Measurements from ENCODE around the gene ARHGAP28. TPM values are rescaled to one million over a fixed set of nuclear protein-coding genes. Genes with fewer than 3 reads are reported as not detected.

ARHGAP28 gene, protein sequence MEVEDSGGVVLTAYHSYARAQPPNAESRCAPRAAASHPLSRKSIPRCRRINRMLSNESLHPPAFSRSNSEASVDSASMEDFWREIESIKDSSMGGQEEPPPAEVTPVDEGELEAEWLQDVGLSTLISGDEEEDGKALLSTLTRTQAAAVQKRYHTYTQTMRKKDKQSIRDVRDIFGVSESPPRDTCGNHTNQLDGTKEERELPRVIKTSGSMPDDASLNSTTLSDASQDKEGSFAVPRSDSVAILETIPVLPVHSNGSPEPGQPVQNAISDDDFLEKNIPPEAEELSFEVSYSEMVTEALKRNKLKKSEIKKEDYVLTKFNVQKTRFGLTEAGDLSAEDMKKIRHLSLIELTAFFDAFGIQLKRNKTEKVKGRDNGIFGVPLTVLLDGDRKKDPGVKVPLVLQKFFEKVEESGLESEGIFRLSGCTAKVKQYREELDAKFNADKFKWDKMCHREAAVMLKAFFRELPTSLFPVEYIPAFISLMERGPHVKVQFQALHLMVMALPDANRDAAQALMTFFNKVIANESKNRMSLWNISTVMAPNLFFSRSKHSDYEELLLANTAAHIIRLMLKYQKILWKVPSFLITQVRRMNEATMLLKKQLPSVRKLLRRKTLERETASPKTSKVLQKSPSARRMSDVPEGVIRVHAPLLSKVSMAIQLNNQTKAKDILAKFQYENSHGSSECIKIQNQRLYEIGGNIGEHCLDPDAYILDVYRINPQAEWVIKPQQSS
- total RNA-seq (2022) (not detected in 2 replicates), Bru-seq, nascent RNA (percentile 9 among the genes with signal in this experiment), BruChase-seq, experiment 1, labeled RNA remaining after a 6-hour chase (percentile 4 among the genes with signal in this experiment), BruChase-seq, experiment 2, labeled RNA remaining after a 2-hour chase (percentile 6 among the genes with signal in this experiment)
- long read RNA-seq: 0 reads

DNA sequence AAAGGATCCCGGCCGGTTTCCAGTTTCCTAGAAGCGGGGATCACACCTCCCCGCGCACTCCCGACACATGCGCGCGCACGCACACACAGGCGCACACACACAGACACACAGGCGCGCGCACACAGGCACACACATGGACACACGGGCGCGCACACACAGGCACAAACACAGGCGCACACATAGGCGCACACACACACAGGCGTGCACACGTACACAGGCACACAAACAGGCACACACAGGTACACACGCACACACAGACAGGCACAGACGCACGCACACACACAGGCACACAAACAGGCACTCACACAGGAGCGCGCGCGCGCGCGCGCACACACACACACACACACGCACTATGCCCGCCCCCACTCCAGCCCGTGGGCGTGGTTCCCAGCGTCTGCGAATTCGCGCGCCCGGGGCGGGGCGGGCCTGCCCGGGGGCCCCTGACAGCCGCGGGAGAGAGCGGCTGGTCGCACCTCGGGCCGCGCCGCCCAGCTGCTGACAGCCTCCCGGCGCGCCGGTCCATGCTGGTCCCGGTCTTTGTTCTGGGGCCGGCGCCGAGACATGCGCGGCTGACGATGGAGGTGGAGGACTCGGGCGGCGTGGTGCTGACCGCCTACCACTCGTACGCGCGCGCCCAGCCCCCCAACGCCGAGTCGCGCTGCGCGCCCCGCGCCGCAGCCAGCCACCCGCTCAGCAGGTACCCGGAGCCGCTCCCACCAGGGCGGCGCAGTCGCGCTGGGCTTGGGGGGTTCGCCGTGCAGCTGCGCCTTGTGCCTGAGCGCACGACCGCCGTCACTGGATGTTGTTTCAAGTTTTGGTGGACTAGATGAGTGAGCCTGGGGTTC, at the start of gene ARHGAP28:
Gene ARHGAP28 (plus strand): TSS at position 470 of the 845 bp plus-strand sequence. CDS start 106 bp downstream, at position 576.
- H3K27ac Mint-ChIP-seq (ENCODE audit: unreplicated experiment): no peak within 1 kb of the TSS
- H3K4me1 Mint-ChIP-seq (ENCODE audit: low read depth, unreplicated experiment): peaks cover 7% of the 10 kb centered on the region
- intact Hi-C loops (cut with micrococcal nuclease; ENCODE audit: unreplicated experiment): loop anchor here (10.0 kb wide), 1 partner anchor 185 kb away; no protein-coding TSS in a partner anchor
- peaks cover 10% of the 10 kb centered on the region for H3K36me3 Mint-ChIP-seq (ENCODE audit: insufficient read depth, unreplicated experiment)
- H3K27me3 Mint-ChIP-seq (ENCODE audit: unreplicated experiment): peaks cover 63% of the 10 kb centered on the region
- peak; percentile 54 for DNase-seq
- BruUV-seq (replicated peaks): no TSS peak
- peak within 1 kb of the TSS; percentile 80 for H3K4me3 Mint-ChIP-seq (ENCODE audit: low read depth, unreplicated experiment)
- no peaks in the 10 kb centered on the region for H3K9me3 Mint-ChIP-seq (ENCODE audit: low read depth, unreplicated experiment)
- CTCF ChIA-PET: no interaction called here
- TF ChIP-seq, protein P1, sequence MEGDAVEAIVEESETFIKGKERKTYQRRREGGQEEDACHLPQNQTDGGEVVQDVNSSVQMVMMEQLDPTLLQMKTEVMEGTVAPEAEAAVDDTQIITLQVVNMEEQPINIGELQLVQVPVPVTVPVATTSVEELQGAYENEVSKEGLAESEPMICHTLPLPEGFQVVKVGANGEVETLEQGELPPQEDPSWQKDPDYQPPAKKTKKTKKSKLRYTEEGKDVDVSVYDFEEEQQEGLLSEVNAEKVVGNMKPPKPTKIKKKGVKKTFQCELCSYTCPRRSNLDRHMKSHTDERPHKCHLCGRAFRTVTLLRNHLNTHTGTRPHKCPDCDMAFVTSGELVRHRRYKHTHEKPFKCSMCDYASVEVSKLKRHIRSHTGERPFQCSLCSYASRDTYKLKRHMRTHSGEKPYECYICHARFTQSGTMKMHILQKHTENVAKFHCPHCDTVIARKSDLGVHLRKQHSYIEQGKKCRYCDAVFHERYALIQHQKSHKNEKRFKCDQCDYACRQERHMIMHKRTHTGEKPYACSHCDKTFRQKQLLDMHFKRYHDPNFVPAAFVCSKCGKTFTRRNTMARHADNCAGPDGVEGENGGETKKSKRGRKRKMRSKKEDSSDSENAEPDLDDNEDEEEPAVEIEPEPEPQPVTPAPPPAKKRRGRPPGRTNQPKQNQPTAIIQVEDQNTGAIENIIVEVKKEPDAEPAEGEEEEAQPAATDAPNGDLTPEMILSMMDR (IDR thresholded peaks at IDR 0.05; ENCODE audit: unreplicated experiment): no peak

DNA sequence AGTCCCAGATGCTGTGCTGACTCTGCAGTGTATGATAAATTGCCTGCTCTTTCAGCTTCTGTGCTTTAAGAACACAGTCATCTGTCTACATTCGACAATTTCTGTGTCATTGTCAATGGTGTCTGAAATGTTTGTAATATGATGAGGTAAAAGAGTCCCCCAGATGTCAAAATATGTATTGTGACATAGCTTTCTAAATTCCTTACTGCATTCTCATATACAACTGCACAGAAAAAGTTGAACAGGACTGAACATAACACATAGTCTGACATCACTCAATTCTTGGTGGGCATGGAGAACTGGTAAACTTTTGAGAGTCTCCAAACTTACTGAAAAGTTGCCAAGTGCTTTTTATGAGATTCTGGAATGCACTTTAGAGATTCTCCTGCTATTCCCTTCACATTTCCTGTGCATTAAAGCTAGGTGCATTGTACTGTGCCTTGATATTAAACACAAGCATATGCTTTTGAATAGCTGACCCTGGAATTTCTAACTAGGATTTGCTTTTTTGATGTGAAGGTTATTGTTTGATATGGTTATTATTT, 48.1 kb upstream of the ARHGAP28 start:
- Mint-ChIP-seq H3K27ac (ENCODE audit: unreplicated experiment) (no peak overlapping the region), H3K4me3 (ENCODE audit: low read depth, unreplicated experiment) (no peak overlapping the region), H3K27me3 (ENCODE audit: unreplicated experiment) (peaks cover 3% of the 10 kb centered on the region), H3K9me3 (ENCODE audit: low read depth, unreplicated experiment) (no peaks in the 10 kb centered on the region), H3K4me1 (ENCODE audit: low read depth, unreplicated experiment) (no peaks in the 10 kb centered on the region), H3K36me3 (ENCODE audit: insufficient read depth, unreplicated experiment) (no peaks in the 10 kb centered on the region)
- intact Hi-C loops (cut with micrococcal nuclease; ENCODE audit: unreplicated experiment): no loop called here
- TF ChIP-seq, protein P1 (IDR thresholded peaks at IDR 0.05; ENCODE audit: unreplicated experiment): no peak
- CTCF ChIA-PET: interaction anchor here (1.0 kb wide), 1 partner anchor 14 kb away, joined by 3 read pairs; no protein-coding TSS in a partner anchor
- BruUV-seq (replicated peaks): no TSS peak
- DNase-seq: no peak

DNA sequence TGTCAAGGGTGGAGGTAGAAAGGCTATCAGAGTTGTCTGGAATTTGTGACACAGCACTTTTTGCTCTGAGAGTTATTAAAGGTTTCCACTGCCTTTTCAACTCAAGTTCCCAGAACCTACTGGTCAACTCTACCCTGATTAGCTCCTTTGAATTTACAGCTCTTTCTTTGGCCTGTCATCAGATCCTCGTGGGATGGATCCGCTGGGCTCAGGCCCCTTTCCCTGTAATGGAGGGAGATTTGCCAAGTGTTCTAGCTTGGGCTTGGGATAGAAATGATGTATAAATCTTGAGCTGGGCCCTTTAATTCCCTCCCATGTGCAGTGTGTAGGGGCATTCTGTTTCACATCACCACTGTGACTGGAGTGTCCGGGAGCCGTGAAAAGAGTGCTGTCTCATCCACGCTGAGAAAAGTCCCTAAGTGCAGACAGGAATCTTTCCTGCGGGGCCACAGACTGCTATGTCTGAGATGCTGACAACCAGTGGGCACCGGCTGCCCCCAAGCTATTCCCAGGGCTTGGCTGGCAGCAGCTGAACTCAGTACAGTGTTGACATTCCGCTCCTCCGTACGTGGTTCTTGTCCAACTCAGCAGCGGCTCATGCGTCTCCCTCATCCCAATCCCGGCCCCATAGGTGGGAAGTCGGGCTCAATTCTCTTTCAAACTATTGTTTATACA, 46.9 kb upstream of the ARHGAP28 start:
- DNase-seq: no peak
- TF ChIP-seq, protein P1 (IDR thresholded peaks at IDR 0.05; ENCODE audit: unreplicated experiment): no peak
- H3K4me3 Mint-ChIP-seq (ENCODE audit: low read depth, unreplicated experiment): no peak overlapping the region
- no peaks in the 10 kb centered on the region for H3K36me3 Mint-ChIP-seq (ENCODE audit: insufficient read depth, unreplicated experiment)
- H3K9me3 Mint-ChIP-seq (ENCODE audit: low read depth, unreplicated experiment): no peaks in the 10 kb centered on the region
- CTCF ChIA-PET: interaction anchor here (0.6 kb wide), 1 partner anchor 243 kb away, joined by 3 read pairs; no protein-coding TSS in a partner anchor
- no peaks in the 10 kb centered on the region for H3K27me3 Mint-ChIP-seq (ENCODE audit: unreplicated experiment)
- H3K27ac Mint-ChIP-seq (ENCODE audit: unreplicated experiment): no peak overlapping the region
- no TSS peak for BruUV-seq (replicated peaks)
- intact Hi-C loops (cut with micrococcal nuclease; ENCODE audit: unreplicated experiment): no loop called here
- H3K4me1 Mint-ChIP-seq (ENCODE audit: low read depth, unreplicated experiment): no peaks in the 10 kb centered on the region

Measured in Calu3 (cell line).